Epithelial cell of esophagus (primary cell): ENCODE data around the gene KIN.
A peak's percentile ranks its signal among the peaks of the same experiment; 100 is the strongest.

Experiments
- DNase-seq: peaks from one replicate; pipeline ENCODE4 v3.0.0; 2010; ENCODE audit warnings: low read depth
- H3K4me3 ChIP-seq: 2 replicates; pipeline ENCODE4 v1.5.1; 2011; ENCODE audit warnings: mild to moderate bottlenecking, low read length, control low read depth
- TF ChIP-seq, protein P1 (sequence below): IDR thresholded peaks from 2 replicates; pipeline ENCODE4 v1.5.1; 2011; ENCODE audit warnings: low read depth, mild to moderate bottlenecking, low read length, control low read depth, inconsistent platforms; ENCODE audit not compliant: insufficient read depth; ENCODE audit errors: missing control alignments

The KIN gene

DNA sequence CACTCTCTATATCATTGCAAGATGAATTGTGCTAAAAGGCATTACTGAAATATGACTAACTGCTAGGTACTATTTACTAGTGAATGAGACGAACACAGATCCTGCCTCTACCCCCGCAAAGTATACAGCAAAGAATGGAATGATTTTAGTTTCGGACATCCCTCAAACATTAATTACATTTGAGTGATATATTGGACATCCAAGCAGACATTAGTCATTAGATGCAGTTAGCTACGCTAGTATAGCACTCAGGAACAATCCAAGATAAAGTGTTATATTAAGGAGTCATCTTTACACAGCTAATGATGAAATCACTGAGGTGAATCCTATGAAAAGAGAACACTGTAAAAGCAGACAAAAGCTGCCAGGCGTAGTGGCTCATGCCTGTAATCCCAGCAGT, 23.2 kb upstream of the KIN start:
- no peak overlapping the region for H3K4me3 ChIP-seq
- TF ChIP-seq, protein P1, sequence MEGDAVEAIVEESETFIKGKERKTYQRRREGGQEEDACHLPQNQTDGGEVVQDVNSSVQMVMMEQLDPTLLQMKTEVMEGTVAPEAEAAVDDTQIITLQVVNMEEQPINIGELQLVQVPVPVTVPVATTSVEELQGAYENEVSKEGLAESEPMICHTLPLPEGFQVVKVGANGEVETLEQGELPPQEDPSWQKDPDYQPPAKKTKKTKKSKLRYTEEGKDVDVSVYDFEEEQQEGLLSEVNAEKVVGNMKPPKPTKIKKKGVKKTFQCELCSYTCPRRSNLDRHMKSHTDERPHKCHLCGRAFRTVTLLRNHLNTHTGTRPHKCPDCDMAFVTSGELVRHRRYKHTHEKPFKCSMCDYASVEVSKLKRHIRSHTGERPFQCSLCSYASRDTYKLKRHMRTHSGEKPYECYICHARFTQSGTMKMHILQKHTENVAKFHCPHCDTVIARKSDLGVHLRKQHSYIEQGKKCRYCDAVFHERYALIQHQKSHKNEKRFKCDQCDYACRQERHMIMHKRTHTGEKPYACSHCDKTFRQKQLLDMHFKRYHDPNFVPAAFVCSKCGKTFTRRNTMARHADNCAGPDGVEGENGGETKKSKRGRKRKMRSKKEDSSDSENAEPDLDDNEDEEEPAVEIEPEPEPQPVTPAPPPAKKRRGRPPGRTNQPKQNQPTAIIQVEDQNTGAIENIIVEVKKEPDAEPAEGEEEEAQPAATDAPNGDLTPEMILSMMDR, result no peak
- peak; percentile 19 for DNase-seq

DNA sequence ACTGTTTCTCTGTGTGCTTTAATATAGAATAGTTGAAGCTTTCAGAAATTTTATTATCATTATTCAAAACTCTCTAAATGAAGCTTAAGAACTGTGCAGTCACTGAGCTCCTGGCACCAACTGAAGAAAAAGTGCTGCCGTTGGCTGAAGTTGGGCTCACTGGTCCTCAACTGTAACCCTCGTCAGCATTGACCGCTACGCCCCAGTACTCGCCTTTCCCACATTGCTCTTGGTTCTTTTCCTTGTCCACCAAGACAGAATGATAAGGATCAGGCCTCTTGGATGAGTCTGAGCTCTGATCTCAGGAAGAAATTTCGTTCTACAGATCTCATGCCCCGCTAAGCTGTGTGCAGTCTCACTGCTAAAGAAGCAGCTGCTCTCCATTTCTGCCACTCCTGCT, 22.6 kb upstream of the KIN start:
- no peak for DNase-seq
- no peak overlapping the region for H3K4me3 ChIP-seq
- TF ChIP-seq, protein P1, result no peak

DNA sequence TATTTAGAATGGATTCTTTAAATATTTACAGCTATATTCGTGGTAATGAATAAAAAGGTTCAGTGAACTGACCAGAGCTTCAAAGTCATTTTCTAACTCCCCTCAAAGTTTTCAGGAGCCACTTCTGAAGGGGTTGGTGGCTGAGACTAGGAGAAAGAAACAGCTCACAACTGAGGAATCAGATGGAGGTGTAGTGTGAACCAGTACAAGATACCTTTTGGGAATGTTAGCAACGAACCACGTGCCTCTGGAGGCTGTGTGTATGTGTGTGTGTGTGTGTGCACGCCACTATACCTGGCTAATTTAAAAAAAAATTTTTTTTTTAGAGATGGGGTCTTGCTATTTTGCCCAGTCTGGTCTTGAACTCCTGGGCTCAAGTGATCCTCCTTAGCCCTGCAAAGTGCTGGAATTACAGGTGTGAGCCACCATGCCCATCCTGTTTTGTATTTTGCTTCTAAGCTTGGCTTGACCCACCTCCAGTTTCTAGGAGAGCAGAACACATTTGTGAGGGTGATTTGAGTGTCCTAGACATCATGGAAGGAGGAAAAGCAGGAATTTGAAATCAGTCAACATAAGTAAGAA, 21.0 kb upstream of the KIN start:
- H3K4me3 ChIP-seq, result no peak overlapping the region

DNA sequence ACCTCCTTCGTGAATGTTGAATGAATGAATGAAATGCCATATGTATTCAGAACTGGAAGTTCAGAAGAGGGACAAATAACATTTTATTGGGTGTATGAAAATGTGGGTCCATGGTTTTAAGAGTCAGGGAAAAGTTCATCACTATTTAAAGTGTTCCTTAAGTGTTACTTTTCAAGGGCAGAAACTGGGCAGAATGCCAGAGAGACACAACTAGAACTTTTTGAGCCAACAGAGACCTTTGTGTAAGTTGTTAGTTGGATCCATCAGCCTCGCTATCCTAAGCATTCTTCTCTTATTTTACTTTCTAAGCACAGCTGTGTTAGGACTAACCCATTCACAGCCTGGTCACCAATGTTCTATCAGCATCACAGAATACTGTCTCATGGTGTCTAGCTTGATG, 16.9 kb upstream of the KIN start:
- no peak for DNase-seq
- TF ChIP-seq, protein P1, result no peak
- H3K4me3 ChIP-seq, result no peak overlapping the region

More for the DNA sequence above, 21.0 kb upstream of the KIN start:
- no peak for DNase-seq
- TF ChIP-seq, protein P1, result no peak

DNA sequence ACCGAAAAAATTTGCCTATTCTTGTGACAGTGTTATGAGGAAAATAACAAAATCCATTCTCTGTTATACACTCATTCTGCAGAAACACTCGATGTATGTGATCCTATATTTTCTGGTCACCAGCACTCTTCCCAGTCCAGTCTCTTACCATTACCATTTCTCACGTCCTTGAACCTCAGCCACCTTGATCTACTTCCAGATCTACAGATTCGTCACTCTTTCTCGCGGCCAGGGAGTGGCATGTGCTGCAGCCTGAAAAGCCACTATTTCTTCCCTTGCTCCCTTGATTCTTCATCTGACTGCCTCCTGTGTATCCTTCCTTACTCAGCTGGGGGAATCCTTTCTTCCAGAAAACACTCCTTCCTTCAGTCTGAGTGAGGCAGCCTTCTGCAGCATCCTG, 16.4 kb upstream of the KIN start:
- H3K4me3 ChIP-seq, result no peak overlapping the region
- TF ChIP-seq, protein P1, result no peak
- no peak for DNase-seq

DNA sequence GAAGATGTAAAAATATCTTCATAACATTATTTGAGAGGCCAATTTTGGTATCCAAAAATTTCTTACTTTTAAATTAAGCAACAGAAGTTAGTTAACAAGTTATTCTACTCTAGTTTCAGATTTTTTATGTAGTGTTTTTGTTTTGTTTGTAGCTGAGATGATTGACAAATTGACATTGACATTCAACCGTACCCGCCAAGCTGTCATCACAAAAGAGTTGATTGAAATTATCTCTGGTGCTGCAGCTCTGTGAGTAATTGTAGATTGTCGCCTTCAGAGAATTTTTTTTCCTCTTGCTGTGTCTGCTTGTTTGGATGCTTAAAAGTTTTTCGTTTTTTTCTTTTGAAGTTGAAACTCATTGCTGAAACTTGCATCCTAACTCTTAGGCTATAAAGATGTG, 14.8 kb upstream of the KIN start:
- TF ChIP-seq, protein P1, result no peak
- DNase-seq, result no peak
- H3K4me3 ChIP-seq, result no peak overlapping the region

DNA sequence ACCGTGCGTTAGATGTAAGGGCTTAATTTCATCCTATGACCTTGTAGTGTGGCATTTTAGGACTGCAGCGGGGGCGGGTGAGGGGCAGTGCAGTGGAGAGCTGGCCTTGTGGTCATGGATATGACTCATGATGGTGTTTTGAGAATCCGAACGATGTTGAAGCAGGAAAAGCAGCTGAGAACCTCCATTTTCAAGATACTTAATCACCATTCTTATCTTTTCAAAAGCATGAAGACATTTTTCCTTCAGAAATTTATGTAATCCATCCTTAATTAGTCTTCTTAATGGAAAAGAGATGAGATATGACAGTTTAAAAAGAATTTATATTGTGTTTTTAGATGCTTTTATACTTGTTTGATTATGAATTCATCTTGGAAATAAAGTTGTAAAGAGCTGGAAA, 9.8 kb upstream of the KIN start:
- H3K4me3 ChIP-seq, result no peak overlapping the region
- peak; percentile 56 for DNase-seq
- TF ChIP-seq, protein P1, result no peak
